Measurements from ENCODE around the gene ZNF571.

The ZNF571 gene

GRCh38 chr19:37594304-37594981 lies at the start of gene ZNF571, which contains the start of gene ZNF540:
TSS of gene ZNF571 (minus strand) at chr19:37594792. CDS start at chr19:37586676, 8,116 bp downstream.
TSS of gene ZNF540 (plus strand) at chr19:37594876. CDS start at chr19:37598448, 3,572 bp downstream.
- peak within 1 kb of the TSS; percentile 84 for H3K4me3 ChIP-seq (ENCODE audit: low read depth, low read length)

GRCh38 chr19:37635076-37636056 lies 40.8 kb upstream of the ZNF571 start:
- no peak overlapping the region for H3K4me3 ChIP-seq (ENCODE audit: low read depth, low read length)

More at GRCh38 chr19:37594304-37594981, at the start of gene ZNF571, which contains the start of gene ZNF540:
- DNase-seq (ENCODE audit: low read depth) = peak; percentile 82

GRCh38 chr19:37594982-37595382 lies 390 bp upstream of the ZNF571 start:
- peak; percentile 10 for DNase-seq (ENCODE audit: low read depth)
- H3K4me3 ChIP-seq (ENCODE audit: low read depth, low read length) = peak overlapping the region; percentile 84

More at GRCh38 chr19:37635076-37636056, 40.8 kb upstream of the ZNF571 start:
- DNase-seq (ENCODE audit: low read depth) = no peak

GRCh38 chr19:37593996-37594303 lies 642 bp downstream of the ZNF571 start:
- no peak for DNase-seq (ENCODE audit: low read depth)
- peak overlapping the region; percentile 84 for H3K4me3 ChIP-seq (ENCODE audit: low read depth, low read length)

GRCh38 chr19:37583340-37583739 lies 11.3 kb downstream of the ZNF571 start:
- DNase-seq (ENCODE audit: low read depth) = no peak
- H3K4me3 ChIP-seq (ENCODE audit: low read depth, low read length) = no peak overlapping the region

GRCh38 chr19:37572203-37572602 lies 22.4 kb downstream of the ZNF571 start:
- peak; percentile 36 for DNase-seq (ENCODE audit: low read depth)
- H3K4me3 ChIP-seq (ENCODE audit: low read depth, low read length) = no peak overlapping the region

GRCh38 chr19:37565370-37565669 lies 29.3 kb downstream of the ZNF571 start:
- H3K4me3 ChIP-seq (ENCODE audit: low read depth, low read length) = no peak overlapping the region
- no peak for DNase-seq (ENCODE audit: low read depth)

GRCh38 chr19:37564624-37565369 lies 29.8 kb downstream of the ZNF571 start:
- no peak overlapping the region for H3K4me3 ChIP-seq (ENCODE audit: low read depth, low read length)

GRCh38 chr19:37563518-37563917 lies 31.1 kb downstream of the ZNF571 start:
- no peak for DNase-seq (ENCODE audit: low read depth)
- no peak overlapping the region for H3K4me3 ChIP-seq (ENCODE audit: low read depth, low read length)

More at GRCh38 chr19:37564624-37565369, 29.8 kb downstream of the ZNF571 start:
- no peak for DNase-seq (ENCODE audit: low read depth)

- peak; percentile 34 for DNase-seq (ENCODE audit: low read depth)
- peak overlapping the region; percentile 98 for H3K4me3 ChIP-seq (ENCODE audit: low read depth, low read length)
These were observed 43.2 kb downstream of the ZNF571 start for GRCh38 chr19:37551129-37551993.

- H3K4me3 ChIP-seq (ENCODE audit: low read depth, low read length) = no peak overlapping the region
These were observed 57.1 kb downstream of the ZNF571 start for GRCh38 chr19:37537391-37537947.

GRCh38 chr19:37519890-37520289 lies 74.7 kb downstream of the ZNF571 start:
- no peak overlapping the region for H3K4me3 ChIP-seq (ENCODE audit: low read depth, low read length)
- no peak for DNase-seq (ENCODE audit: low read depth)

More at GRCh38 chr19:37537391-37537947, 57.1 kb downstream of the ZNF571 start:
- DNase-seq (ENCODE audit: low read depth) = no peak
